HepG2 (cell line): ENCODE data around the gene INPP5K. TPM values are rescaled to one million over a fixed set of nuclear protein-coding genes. Genes with fewer than 3 reads are reported as not detected.

Experiments
- DRAP1 ChIP-seq: IDR thresholded peaks from 2 replicates; pipeline ENCODE4 v1.6.1; 2016; ENCODE audit warnings: missing genetic modification reagents, missing compliant biosample characterization
- HMGA1 ChIP-seq: sonication (generic); formaldehyde crosslinking; conservative IDR thresholded peaks from 2 replicates; pipeline ENCODE4 v1.4.0; 2020; ENCODE audit warnings: missing genetic modification reagents
- HNF1A ChIP-seq, 2 experiments: sonication (generic) in 1 of 2; formaldehyde crosslinking in 1 of 2; IDR thresholded peaks; 2 replicates each; pipeline versions ENCODE4 v1.4.0 to v1.6.1; 2016 to 2020; ENCODE audit warnings: borderline replicate concordance in 1 of 2, low read depth in 1 of 2, mild to moderate bottlenecking in 1 of 2, missing genetic modification reagents in 1 of 2
- MNT ChIP-seq: fragments of 450-650 bp; IDR thresholded peaks from 2 replicates; pipeline ENCODE4 v1.6.1; 2016
- RARA ChIP-seq: IDR thresholded peaks from 2 replicates; pipeline ENCODE4 v1.6.1; 2016; ENCODE audit warnings: missing genetic modification reagents, missing compliant biosample characterization
- TBL1XR1 ChIP-seq: fragments of 150-350 bp; IDR thresholded peaks from 2 replicates; pipeline ENCODE4 v1.6.1; 2014; ENCODE audit warnings: borderline replicate concordance, low read length; ENCODE audit not compliant: partially characterized antibody
- ZIK1 ChIP-seq: sonication (generic); formaldehyde crosslinking; IDR thresholded peaks from 2 replicates; pipeline ENCODE4 v1.5.0; 2020; ENCODE audit warnings: mild to moderate bottlenecking, low read depth, missing genetic modification reagents, borderline replicate concordance
- ZNF383 ChIP-seq: sonication (generic); formaldehyde crosslinking; IDR thresholded peaks from 2 replicates; pipeline ENCODE4 v1.4.0; 2020; ENCODE audit warnings: missing genetic modification reagents, mild to moderate bottlenecking, borderline replicate concordance
- ZNF501 ChIP-seq: sonication (generic); formaldehyde crosslinking; IDR thresholded peaks from 2 replicates; pipeline ENCODE4 v1.5.1; 2020; ENCODE audit warnings: mild to moderate bottlenecking, moderate library complexity, missing genetic modification reagents
- ZNF512B ChIP-seq: sonication (generic); formaldehyde crosslinking; IDR thresholded peaks from 2 replicates; pipeline ENCODE4 v1.5.1; 2020; ENCODE audit warnings: missing genetic modification reagents, mild to moderate bottlenecking, borderline replicate concordance
- ZNF563 ChIP-seq: sonication (generic); formaldehyde crosslinking; IDR thresholded peaks from 2 replicates; pipeline ENCODE4 v1.8.0; 2022; ENCODE audit warnings: mild to moderate bottlenecking, moderate library complexity, missing genetic modification reagents
- ZNF580 ChIP-seq: IDR thresholded peaks from 2 replicates; pipeline ENCODE4 v1.6.1; 2016; ENCODE audit warnings: low read depth, borderline replicate concordance
- ZNF75D ChIP-seq: sonication (generic); formaldehyde crosslinking; IDR thresholded peaks from 2 replicates; pipeline ENCODE4 v1.8.1; 2023; ENCODE audit warnings: missing genetic modification reagents, mild to moderate bottlenecking, borderline replicate concordance
- ZSCAN25 ChIP-seq: sonication (generic); formaldehyde crosslinking; IDR thresholded peaks from 2 replicates; pipeline ENCODE4 v1.8.0; 2022; ENCODE audit warnings: mild to moderate bottlenecking, missing genetic modification reagents
- polyA plus RNA-seq, 8 experiments: library from polyadenylated mRNA; depleted of rRNA in 3 of 8; stranded (reverse) in 7 of 8; unstranded in 1 of 8; fragments of >200 nt; fragmentation: Illumina TruSeq in 4 of 8; extraction: Trizol in 4 of 8; gene quantifications; 2 replicates each; pipeline versions ENCODE4 v1.2.1 to v1.2.3, GENCODE V29; 2011 to 2016; ENCODE audit warnings: low read depth in 4 of 8, missing spikeins in 1 of 8, mixed read lengths in 1 of 8; ENCODE audit not compliant: insufficient read depth in 1 of 8
- total RNA-seq, 5 experiments: library from RNA; depleted of rRNA; stranded (reverse); fragments of >200 nt; fragmentation: Illumina TruSeq; extraction: Trizol; gene quantifications; 2 replicates each; pipeline ENCODE4 v1.2.3, GENCODE V29; 2016; ENCODE audit warnings: low read depth in 1 of 5

Gene INPP5K
- total and polyA plus RNA-seq, 2 of the 13 experiments (the other 11 are each of a cell fraction or from before 2014, with no cell fraction given), result 4.8 to 9.6 TPM

GRCh38 chr17:1516388-1517161 is at the start of gene INPP5K (continued):
- TF ChIP-seq HNF1A (IDR thresholded peaks at IDR 0.05; ENCODE audit: low read depth), result no peak
- TF ChIP-seq HNF1A (CRISPR knock-in tag; IDR thresholded peaks at IDR 0.05; ENCODE audit: borderline replicate concordance), result no peak; the same call in 1 of the 2 replicates
- no peak for TF ChIP-seq ZNF383 (CRISPR knock-in tag)
- TF ChIP-seq ZNF563 (CRISPR knock-in tag), result peak; percentile 42; the same call in 1 of the 2 replicates
- no peak for TF ChIP-seq ZNF512B (CRISPR knock-in tag)
- TF ChIP-seq ZIK1 (CRISPR knock-in tag), result 0 out of 2 replicates have a peak, but pooled peaks have one; percentile 45
- TF ChIP-seq ZNF75D (CRISPR knock-in tag), result no peak
- peak; percentile 24; the same call in 1 of the 2 replicates for TF ChIP-seq RARA (CRISPR knock-in tag)
- peak; percentile 64; the same call in 1 of the 2 replicates for TF ChIP-seq ZNF580 (CRISPR knock-in tag)
- 0 out of 2 replicates have a peak, but pooled peaks have one; percentile 15 for TF ChIP-seq ZSCAN25 (CRISPR knock-in tag)
- TF ChIP-seq DRAP1, result peak; percentile 44; the same call in 1 of the 2 replicates
- peak; percentile 10 for TF ChIP-seq TBL1XR1
- no peak for TF ChIP-seq HMGA1 (CRISPR knock-in tag)
- TF ChIP-seq ZNF501 (CRISPR knock-in tag), result peak; percentile 76
- peak; percentile 87 for TF ChIP-seq MNT
